LNCaP clone FGC (cell line): ENCODE measurements around the gene AKIRIN1.

Experiments
- DNase-seq: peaks from one replicate; pipeline ENCODE4 v3.0.0-alpha.2; 2011; ENCODE audit warnings: low read depth
- H3K4me3 ChIP-seq: 2 replicates; pipeline ENCODE4 v1.5.1; 2011; ENCODE audit warnings: mild to moderate bottlenecking, low read depth, low read length, control low read depth
- TF ChIP-seq, protein P1 (sequence below): IDR thresholded peaks from 2 replicates; pipeline ENCODE4 v1.5.1; 2012; ENCODE audit warnings: mild to moderate bottlenecking; ENCODE audit not compliant: control insufficient read depth, insufficient read depth; ENCODE audit errors: extremely low read depth

AKIRIN1 gene

DNA sequence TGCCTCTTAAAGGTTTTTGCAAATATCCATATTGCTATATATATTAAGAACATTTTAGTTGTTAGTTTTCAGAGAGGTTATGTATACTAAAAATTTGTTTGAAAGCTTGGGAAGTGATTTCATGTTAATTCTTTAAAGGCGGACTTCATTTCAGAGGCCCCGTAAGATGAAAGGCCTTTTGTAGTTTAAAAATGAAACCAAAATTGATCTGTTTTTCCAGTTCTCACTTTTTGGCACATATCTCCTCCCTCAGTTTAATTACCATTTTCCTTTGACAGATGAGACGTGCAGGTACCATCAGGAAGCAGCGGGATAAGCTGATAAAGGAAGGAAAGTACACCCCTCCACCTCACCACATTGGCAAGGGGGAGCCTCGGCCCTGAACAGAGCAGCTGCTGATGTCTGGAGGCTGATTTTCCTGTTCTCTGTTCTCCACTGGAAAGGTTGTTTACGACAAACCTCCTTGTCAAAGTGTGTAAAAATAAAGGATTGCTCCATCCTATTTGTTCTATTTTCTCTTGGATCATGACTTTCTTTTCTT lies 43.1 kb downstream of the AKIRIN1 start:
- H3K4me3 ChIP-seq, result no peak overlapping the region
- DNase-seq, result no peak
- TF ChIP-seq, protein P1, sequence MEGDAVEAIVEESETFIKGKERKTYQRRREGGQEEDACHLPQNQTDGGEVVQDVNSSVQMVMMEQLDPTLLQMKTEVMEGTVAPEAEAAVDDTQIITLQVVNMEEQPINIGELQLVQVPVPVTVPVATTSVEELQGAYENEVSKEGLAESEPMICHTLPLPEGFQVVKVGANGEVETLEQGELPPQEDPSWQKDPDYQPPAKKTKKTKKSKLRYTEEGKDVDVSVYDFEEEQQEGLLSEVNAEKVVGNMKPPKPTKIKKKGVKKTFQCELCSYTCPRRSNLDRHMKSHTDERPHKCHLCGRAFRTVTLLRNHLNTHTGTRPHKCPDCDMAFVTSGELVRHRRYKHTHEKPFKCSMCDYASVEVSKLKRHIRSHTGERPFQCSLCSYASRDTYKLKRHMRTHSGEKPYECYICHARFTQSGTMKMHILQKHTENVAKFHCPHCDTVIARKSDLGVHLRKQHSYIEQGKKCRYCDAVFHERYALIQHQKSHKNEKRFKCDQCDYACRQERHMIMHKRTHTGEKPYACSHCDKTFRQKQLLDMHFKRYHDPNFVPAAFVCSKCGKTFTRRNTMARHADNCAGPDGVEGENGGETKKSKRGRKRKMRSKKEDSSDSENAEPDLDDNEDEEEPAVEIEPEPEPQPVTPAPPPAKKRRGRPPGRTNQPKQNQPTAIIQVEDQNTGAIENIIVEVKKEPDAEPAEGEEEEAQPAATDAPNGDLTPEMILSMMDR, result no peak

- H3K4me3 ChIP-seq, result no peak overlapping the region
- TF ChIP-seq, protein P1, result no peak
- no peak for DNase-seq
Observed at GRCh38 chr1:39036678-39037077, 45.6 kb downstream of the AKIRIN1 start.

DNA sequence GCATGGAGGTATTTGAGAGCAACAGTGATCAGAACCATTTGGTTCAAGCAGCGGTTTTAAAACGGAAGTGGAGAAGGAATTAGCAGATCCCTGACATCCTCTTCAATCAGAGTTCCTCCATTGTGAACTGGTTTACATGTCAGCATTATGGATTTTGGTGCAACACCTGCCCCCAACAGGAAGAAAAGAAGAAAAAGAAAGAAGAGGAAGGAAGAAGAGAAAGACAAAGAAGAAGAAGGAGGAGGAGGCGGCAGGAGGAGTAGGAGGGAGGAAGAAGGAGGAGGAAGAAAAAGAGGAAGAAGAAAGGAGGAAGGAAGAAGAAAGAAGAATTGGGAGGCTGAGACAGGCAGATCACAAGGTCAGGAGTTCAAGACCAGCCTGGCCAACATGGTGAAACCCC lies 52.4 kb downstream of the AKIRIN1 start:
- no peak overlapping the region for H3K4me3 ChIP-seq
- DNase-seq, result no peak
- TF ChIP-seq, protein P1, result no peak

GRCh38 chr1:39044762-39045161 lies 53.7 kb downstream of the AKIRIN1 start:
- DNase-seq, result no peak
- no peak overlapping the region for H3K4me3 ChIP-seq
- TF ChIP-seq, protein P1, result no peak

DNA sequence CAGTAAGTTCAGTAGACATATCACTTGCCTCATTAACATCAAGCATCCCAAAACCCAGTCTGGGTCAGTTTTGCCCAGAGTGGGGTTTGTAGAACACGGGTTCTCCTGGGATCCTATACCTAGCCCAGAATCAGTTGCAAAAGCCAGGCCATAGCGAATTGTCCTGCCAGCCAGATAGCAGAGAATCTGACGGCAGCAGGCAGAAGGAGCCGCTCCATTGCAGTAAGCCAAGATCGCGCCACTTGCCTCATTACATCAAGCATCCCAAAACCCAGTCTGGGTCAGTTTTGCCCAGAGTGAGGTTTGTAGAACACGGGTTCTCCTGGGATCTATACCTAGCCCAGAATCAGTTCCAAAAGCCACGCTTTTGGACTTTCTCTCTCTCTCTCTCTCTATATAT lies 54.2 kb downstream of the AKIRIN1 start:
- TF ChIP-seq, protein P1, result no peak
- H3K4me3 ChIP-seq, result no peak overlapping the region
- no peak for DNase-seq

GRCh38 chr1:39046613-39047210 lies 55.6 kb downstream of the AKIRIN1 start:
- DNase-seq, result no peak
- H3K4me3 ChIP-seq, result no peak overlapping the region
- TF ChIP-seq, protein P1, result no peak

DNA sequence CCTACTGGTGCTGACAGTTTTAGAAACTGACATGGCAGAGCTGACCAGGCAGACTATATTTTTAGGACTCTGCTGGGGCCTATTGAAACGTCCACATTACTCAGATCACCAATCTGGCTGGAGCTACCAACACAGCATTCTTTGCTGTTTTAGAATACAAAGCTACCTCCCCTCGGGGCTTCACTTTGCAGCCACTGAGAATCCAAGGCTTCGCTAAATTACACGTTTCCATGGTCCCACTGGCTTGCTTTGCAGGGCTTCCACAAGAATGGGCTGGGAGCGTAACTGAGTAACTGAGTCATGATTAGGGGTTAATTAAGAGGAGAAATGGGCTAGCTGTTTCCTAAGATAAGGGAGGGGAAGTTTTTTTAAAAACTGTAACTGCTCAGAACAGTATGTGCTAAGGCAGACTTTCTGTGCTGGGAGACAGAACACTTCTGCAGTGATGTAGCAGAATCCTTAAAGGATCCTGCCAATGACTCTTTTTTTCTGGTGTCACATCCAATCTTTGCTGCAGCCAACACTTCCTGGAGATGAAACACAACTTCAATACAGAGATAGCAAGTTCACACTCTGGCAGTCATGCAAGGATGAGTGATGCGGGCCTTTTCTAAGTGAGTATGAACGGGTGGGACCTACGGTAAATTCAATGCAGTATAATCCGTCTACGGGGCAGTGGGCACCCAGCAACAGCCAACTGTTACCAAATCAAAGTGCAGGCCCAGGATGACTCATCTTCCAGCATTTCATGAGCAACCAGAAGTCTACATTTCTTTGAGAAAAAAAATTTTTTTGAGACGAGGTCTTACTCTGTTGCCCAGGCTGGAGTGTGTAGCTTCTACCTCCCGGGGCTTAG lies 56.5 kb downstream of the AKIRIN1 start:
- DNase-seq, result no peak
- no peak overlapping the region for H3K4me3 ChIP-seq
- TF ChIP-seq, protein P1, result no peak
